GM19023 (cell line): ENCODE data around the gene C1orf232.

Source experiments
- ATAC-seq: cut with Tn5 transposase; IDR thresholded peaks from one replicate; pipeline ENCODE4 v1.9.1; 2021; ENCODE audit warnings: mild to moderate bottlenecking, moderate library complexity; ENCODE audit not compliant: unreplicated experiment

Gene C1orf232

DNA sequence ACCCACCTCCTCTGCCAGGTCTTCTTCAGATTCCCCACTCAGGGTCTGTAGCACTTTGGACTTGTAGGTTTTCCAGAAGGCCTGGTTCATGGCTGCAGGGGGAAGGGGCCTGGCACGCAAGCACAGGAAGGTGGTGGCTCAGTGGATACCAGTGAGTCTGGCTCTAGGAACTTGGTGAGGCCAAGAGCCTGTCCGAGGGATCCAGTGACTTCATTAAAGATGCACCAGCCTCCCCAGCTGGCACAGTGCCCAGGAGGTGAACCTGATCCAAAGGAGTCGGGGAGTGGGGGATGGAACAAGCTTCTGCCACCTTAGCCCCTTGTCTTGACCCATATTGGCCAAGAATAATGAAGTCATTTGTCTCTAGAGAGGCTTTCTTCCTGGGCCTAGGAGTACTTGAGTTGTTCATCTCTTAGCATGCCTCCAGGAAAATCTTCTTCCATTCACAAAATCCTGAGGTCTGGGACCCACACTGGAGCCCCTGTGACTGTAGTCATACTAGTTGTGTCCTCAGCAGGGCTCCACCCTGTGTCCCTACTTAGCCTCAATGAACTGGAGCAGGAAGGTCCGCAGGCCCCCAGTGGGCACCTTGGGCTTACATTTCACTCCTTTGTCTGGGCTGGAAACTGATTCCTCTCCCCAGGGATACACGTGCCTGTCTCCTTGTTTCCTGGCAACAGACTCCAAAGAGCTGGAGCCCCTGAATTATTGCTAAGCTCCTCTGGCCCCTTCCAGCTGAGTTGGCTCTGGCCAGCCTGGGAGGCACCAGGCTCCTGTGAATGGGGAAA, at the start of gene C1orf232:
TSS of gene C1orf232 (minus strand) at position 554 of the 788 bp plus-strand sequence. CDS start at position 90, 464 bp downstream.
- no peak for ATAC-seq

DNA sequence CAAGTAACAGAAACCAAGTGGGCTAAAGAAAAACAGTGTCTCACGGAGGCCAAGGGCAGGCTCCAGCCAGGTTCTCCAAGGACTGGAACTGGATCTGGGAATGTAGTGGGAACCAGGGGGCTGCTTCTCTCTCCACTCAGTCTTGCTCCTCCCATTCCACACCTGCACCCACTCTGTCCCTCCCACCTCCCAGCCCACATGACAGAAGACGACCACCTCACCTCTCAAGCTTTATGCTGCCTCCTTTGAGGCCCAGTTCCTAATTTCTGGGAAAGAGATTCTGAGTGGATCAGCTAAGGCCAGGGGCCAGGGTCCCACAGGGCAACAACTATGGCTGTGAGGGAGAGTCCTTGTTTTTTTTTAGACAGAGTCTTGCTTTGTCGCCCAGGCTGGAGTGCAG, 46.5 kb upstream of the C1orf232 start:
- ATAC-seq, result no peak

DNA sequence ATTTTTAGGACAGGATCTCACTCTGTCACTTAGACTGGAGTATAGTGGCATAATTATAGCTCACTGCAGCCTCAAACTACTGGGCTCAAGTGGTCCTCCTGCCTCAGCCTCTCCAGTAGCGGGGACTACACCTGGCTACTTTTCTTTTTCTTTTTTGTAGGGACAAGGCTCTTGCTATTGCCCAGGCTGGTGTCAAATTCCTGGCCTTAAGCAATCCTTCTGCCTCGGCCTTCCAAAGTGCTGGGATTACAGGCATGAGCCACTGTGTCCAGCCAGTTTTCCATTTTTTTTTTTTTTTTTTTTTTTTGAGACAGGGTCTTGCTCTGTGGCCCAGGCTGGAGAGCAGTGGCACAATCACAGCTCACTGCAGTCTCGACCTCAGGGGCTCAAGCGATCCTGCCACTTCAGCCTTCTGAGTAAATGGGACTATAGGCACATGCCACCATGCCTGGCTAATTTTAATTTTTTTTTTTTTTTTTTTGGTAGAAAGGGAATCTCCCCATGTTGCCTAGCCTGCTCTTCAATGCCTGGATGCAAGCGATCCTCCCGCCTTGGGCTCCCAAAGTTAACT, 44.7 kb upstream of the C1orf232 start:
- ATAC-seq, result no peak

DNA sequence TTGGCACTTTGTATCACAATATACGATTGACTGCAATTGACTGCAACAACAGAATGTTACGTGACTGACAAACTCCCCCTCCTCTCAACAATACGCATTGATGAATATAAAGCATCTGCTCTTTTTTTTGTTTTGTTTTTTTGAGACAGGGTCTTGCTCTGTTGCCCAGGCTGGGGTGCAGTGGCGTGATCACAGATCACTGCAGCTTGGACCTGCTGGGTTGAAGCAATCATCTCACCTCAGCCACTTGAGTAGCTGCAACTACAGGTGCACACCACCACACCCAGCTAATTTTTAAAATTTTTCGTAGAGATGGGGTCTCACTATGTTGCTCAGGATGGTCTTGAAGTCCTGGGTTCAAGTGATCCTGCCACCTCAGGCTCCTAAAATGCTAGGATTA, 44.0 kb upstream of the C1orf232 start:
- no peak for ATAC-seq

DNA sequence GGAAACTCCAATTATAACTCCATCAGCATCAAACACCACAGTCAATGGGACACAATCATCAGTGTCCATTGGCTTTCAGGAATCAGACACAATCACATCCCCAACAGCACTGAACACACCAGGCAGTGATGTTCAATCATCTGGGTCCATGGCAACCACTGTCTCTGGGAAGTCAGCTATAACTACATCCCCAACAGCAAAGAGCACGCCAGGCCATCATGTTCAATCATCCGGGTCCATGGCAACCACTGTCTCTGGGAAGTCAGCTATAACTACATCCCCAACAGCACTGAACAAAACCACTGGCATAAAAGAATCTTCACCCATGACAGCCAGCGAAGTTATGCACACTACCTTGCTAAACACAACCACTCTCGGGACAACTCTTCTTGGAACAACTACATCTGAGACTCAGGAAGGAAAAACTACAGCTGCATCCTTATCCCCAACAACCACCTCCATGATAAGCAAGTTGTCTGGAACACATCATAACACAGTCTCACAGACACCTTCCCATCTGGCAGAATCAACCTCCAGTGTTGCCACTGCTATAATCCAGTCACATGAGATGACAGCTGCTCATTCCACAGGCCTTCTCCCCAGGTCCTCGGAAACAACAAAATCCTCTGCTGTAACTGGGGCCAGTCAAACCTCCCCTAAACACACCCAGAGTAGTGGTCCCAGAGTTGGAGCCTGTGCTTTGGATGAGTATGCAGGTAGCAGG, 41.5 kb upstream of the C1orf232 start:
- no peak for ATAC-seq

DNA sequence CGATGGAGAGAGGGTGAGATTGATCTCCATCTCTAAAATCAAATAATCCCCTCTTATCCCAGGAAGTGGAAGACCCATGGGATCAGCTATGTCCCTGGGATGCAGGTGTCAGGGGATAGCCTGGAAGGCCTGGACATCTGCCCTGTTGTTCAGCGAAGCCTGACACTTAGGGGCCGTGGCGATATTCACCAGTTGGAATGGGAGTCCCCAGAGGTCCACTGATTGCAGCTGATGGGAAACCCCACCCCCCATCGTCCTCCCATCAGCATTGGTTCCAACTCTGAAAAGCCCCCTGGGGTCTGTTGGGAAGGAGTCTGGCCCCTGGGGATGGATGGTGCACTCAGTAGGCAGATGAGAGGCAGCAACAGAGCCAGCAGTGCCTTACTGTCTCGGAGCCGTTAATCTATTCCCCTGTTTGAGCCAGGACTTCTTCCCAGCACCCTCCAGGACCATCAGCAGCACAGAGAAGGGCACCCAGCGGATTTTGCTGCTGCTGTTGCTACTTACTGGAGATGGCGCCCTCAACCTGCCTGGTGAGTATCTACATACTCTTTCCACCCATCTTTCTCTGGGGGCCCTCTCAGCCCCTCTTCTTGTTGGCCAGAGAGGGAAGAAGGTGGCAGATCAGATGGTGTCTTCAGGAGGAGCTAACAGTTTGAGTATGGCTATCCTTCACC, 35.0 kb upstream of the C1orf232 start:
- ATAC-seq, result no peak

DNA sequence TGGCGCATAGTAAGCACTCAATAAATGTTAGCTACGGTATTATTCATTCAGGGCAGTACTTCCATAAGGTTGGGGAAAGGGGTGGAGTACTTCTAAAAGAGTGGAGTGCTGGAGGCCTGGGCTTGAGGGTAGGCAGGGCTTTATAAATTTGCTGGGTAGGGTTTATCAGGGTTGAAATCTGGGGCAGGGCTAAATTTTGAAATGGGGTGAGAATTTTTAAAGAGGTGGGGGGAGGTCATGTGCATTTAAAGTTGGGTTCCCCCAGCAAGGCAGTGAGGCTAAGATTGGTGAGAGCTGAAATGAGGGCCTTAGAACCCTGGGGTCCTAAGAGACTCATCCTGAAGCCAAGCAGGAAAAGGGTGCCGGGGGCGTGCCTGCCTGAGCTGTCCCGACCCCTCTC, 31.6 kb upstream of the C1orf232 start:
- no peak for ATAC-seq

DNA sequence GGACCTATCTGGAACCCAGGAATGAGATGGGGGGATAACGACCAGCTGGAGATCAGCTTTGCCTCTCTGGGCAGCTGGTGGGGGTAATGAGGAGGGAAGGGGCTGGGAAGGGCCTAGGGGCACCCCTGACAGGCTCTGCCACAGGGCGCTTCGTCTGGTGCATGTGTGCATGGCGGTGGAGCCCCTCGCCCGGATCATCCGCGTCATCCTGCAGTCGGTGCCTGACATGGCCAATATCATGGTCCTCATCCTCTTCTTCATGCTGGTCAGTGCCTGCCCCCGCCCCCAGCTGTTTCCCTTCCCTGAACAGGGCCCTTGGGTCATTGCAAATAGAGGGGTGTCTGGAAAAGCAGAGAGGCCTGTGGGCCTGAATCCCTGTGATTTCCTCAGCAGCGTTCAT, 29.1 kb upstream of the C1orf232 start:
- no peak for ATAC-seq

DNA sequence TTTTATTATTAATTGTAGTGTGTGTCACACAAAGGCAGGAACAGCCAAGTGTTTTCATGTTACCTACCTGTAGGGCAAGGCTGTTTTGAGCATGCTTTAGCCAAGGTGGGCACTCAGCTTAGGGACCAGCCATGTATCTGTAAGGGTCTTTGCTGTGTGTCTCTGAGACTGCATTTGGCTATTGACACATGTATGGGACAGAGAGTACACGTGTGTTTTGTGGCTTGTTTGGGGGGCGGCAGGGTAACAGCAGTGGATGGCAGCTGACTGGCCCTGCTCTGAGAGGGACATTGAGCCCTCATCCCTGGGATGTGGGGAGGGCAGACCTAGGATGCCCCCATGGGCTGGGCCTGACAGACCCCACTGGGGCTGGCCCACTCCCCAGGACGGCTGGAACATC, 28.5 kb upstream of the C1orf232 start:
- ATAC-seq, result no peak

DNA sequence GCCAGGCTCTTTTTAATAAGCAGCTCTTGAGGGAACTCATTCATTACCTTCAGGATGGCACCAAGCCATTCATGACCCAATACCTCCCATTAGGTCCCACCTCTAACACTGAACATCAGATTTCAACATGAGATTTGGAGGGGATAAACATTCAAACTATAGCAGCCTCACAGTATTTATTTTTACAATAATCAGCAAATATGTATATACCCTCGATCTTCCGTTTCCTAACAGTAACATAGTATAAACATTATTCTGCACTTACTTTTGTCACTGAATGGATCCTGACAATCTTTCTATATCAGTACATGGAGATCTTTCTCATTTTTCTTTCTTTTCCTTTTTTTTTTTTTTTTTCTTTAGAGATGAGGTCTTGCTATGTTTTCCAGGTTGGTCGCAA, 27.0 kb upstream of the C1orf232 start:
- no peak for ATAC-seq

DNA sequence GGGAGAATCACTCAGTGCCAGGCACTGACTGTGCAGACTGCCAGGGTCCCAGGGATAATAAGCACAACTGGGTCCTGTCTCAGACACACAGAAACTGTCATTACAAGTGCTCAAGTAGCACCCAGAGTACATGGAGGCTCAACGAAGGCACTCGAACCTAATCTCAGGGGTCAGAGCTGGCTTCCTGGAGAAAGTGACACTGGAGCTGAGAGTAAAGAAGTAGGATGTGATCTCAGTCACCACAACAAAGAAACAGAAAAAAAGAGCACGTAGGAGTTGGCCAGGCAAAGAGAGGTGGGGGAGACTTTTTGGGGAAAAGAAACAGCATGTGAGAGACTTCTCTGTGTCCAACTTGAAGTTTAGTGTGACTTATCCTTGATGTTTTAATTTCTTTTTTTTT, 23.0 kb upstream of the C1orf232 start:
- ATAC-seq, result no peak

DNA sequence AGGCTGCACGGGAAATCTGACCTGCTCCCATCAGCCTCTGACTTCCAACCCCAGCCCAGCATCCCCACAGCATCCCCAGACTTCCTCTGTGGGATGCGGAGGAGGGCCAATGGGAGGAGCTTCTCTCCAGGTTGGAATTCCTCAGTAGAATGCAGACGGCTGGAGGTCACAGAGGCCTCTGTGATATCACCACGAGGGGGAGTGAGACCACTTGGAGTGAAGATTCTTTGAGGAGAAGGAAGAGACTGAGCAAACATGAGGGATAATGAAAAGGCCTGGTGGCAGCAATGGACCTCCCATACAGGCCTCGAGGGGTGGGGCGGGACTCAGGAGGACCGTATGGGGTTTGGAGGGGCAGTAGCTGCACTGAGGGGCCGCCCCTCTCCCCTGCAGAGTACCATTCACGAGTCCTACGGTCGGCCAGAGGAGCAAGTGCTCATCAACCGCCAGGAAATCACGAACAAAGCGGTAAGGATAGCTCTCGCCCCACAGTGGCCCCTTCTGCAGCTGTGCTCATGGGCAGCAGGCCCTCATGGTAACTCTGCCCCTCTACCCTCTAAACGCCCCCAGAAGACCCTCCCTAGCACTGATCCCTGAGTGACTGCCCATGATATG, 21.7 kb upstream of the C1orf232 start, which contains the start of gene CATSPER4:
TSS of gene CATSPER4 (plus strand) at position 230 of the 615 bp plus-strand sequence. CDS start at position 256, 26 bp downstream.
- no peak for ATAC-seq

DNA sequence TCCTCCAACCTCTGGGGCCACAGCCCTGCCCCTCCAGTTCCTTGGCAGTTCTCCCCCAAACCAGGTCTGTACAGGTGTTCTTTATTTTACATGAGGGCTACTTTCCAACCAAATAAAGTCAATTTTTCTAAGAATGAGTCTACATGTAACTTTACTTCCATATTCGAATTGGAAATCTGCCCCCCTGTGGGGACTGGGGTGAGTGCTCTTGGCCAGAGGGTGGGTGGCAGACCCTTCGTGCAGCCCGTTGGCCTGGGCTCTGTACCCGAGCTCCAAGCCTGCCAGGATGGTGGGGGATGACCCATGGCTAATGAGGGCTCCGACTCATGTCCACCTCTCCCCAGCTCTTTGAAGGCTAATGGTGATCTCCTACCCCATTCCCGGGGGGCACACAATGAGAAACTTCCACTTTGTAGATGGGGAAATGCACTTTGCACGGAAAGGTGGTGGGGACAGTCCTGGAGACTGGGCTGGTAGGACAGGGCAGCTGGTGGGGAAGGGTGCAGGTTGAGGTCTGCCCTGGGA, 21.1 kb upstream of the C1orf232 start:
- ATAC-seq, result no peak

DNA sequence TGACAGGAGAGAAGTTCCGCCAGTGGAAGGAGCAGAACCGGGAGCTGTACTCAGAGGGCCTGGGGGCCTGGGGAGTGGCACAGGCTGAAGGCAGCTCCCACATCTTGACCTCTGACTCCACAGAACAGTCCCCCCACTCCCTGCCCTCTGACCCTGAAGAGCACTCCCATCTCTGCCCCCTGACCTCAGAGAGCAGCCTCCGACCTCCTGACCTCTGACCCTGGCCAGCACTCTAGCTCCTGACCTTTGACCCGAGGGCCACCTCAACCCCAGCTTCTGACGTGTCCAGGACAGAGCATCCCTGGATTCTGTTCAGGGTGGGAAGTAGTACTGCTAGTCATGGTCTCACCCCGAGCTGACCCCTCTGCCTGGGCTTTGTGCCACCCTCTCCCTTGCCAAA, 20.6 kb upstream of the C1orf232 start:
- no peak for ATAC-seq

DNA sequence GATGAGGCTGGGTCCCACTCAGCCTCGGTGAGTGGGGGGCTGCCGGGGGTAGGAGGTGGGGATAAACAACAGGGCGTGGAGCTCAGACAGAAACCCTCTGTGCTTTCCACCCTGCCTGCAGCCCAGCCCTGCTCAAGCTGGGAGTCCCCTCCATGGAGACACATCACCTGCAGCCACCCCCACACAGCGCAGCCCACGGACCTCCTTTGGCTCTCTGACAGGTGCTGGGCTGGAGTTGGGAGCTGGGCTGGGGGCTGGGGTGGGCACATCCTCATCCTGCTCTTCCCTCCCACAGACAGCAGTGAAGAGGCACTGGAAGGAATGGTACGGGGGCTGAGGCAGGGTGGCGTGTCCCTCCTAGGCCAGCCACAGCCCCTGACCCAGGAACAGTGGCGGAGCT, 19.7 kb upstream of the C1orf232 start:
- no peak for ATAC-seq

DNA sequence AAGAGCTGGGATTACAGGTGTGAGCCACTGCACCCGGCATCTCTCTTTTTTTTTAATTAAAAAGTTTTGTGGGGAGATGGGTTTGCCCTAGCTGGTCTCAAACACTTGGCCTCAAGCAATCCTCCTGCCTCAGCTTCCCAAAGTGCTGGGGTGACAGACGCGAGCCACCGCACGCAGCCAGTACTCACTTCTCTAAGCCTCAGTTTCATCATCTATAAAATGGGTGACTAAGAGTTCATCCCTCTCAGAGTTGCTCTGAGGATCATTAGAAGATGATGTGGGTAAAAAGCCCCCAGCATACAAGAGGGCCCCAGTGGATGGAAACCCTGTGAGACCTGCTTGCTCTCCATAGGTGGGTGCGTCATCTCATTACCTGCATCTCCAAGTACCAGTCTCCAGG, 19.1 kb upstream of the C1orf232 start:
- ATAC-seq, result no peak

DNA sequence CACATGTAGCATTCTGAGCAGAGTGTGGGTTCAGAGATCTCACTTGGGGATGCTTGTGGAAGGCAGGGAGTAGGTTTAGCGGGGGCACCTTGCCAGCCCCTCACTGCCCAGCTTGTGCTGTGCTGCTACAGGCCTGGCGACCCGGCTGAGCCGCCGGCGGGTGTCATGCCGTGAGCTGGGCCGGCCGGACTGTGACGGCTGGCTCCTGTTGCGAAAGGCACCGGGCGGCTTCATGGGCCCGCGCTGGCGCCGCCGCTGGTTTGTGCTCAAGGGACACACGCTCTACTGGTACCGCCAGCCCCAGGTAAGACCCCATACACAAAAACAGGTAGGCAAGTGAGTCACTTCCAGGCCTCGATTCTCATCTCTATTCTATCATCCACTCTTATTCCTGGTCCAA, 16.1 kb upstream of the C1orf232 start:
- no peak for ATAC-seq

DNA sequence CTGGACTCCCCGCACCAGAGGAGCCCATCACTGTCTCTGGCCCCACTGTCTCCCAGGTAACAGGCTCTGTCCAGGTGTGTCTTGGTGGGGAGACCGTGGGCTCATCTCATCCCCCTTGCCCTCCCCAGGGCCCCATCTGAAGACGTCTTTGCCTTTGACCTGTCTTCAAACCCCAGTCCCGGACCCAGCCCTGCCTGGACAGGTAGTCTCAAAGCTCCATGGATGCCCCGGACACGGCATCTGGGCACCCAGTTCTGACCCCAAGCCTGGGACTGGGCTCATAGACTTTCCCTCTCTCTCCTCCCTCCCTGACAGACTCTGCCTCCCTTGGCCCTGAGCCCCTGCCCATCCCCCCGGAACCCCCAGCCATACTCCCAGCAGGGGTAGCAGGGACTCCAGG, 15.3 kb upstream of the C1orf232 start:
- no peak for ATAC-seq

DNA sequence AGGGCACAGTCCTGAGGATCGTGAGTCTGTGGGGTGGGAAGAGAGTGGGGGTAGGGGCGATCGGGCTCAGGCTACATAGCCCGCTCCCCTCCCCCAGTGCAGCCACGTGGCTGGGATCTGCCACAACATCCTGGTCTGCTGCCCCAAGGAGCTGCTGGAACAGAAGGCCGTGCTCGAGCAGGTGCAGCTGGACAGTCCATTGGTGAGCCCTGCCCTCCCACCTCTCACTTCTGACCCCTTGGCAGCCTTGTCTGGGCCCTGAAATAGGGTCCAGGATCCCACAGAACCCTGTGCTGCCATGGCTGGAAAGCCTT, 13.6 kb upstream of the C1orf232 start:
- no peak for ATAC-seq

DNA sequence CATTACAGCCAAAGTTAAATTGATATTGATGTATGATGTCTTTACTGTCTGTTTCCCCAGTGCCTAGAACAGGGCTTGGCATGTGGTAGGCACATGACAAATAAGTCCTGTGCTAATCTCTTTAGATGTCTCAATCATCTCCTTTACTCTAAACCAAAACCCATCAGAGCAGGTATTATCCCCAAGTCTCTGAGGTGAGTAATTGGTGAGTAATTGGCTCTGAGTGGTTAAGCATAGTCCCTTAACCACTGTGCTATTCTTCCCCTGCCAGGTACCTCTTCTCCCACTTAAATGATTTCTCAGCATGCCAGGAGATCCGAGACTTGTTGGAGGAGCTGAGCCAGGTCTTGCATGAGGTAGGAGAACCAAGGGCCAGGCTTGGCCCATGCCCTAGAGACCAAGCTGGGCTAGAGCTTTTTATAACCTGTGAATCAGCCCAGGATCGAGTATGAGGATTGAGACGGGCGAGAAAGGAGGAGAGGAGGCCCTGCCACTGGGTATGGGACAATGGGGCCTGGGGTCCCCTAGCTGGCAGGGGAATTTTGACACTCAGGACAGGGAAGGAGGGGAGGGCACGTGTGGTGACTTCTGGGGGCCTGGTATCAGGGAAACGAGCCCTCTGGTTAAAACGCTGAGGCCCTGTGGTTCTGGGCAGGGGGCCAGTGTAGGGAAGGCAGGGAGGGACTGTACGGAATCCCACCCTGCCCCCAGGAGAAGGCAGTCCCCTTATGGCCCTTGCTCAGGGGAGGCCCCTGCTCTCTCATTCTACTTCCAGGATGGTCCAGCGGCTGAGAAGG, 13.0 kb upstream of the C1orf232 start:
- no peak for ATAC-seq
